HG02610 (cell line): ENCODE measurements around the gene NMRK1.
A peak's percentile ranks its signal among the peaks of the same experiment; 100 is the strongest.

Experiments used
- ATAC-seq: cut with Tn5 transposase; IDR thresholded peaks from one replicate; pipeline ENCODE4 v1.9.1; 2021; ENCODE audit warnings: mild to moderate bottlenecking, moderate library complexity; ENCODE audit not compliant: unreplicated experiment

NMRK1 gene

GRCh38 chr9:75087824-75088645 is at the start of gene NMRK1, which contains the start of gene OSTF1:
TSS of gene NMRK1 (minus strand) at chr9:75088155. CDS start at chr9:75083115, 5,040 bp downstream.
TSS of gene OSTF1 (plus strand) at chr9:75088514. CDS start at chr9:75088693, 179 bp downstream.
- ATAC-seq = peak; percentile 90

- no peak for ATAC-seq
Measured at GRCh38 chr9:75134495-75134894, 46.5 kb upstream of the NMRK1 start.

- ATAC-seq = no peak
Measured at GRCh38 chr9:75133396-75133795, 45.4 kb upstream of the NMRK1 start.

GRCh38 chr9:75132244-75132643 is 44.3 kb upstream of the NMRK1 start:
- no peak for ATAC-seq

- no peak for ATAC-seq
Measured at GRCh38 chr9:75131700-75132099, 43.7 kb upstream of the NMRK1 start.

DNA sequence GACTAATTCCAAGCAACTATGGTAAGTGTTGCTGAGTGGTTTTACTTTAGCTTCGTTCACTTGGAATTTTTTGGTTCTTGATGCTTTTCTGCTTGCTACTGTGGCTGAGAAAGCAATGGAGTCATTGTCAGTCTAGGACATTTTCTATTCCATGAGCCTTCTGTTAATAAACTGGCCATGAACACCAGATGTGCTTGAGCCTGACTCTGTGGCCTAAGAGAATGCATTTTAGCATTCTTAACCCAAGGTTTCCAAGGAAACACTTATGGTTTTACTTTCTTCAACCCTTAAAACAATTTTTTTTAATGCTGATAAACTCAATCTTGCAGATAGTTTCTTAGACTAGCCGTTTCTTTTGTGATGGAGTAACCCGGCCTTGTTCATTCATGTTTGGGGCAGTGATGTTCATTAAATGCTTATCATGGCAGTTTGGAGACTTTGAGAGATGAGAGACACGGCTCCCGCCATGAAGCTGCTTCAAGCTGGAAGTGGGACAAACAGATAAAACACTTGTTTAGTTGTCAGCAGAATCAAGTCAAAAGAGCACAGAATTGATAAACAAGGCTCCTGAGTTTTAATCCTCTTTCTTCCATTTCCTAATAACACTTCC is 42.8 kb upstream of the NMRK1 start:
- ATAC-seq = no peak

DNA sequence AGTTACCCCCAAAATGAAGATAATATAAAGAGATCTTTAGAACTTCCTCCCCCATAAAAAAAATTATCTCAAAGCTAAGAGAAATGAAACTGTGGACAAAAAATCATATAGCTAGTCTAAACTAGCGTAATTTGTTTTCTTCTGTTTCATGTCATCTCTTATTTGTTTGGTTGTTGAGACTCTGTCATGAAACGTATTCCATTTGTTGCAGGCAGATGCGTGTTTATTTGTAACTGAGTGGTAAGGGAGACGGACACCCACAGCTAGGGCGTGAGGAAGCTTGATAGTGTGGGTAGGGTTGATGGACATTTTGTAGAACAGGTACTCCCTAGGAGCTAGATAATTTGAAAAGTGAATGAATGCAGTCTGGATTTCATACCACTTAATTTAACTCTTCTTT is 42.2 kb upstream of the NMRK1 start:
- no peak for ATAC-seq

DNA sequence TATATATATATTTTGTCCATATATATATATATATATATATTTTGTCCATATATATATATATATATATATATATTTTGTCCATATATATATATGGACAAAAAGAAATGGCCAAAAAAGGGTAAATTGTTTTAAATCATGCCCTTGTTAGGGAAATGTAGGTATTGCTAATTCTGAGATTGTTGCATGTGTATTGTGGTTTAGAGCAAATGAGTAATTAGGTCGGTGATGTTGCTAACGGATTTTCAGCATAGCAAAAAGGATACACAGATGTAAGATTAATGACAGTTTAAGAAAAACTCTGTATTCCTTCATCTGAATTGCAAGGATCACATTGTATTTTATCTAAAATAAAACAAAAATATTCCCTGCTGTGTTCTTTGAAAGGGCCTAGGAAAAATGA is 40.6 kb upstream of the NMRK1 start:
- ATAC-seq = no peak

DNA sequence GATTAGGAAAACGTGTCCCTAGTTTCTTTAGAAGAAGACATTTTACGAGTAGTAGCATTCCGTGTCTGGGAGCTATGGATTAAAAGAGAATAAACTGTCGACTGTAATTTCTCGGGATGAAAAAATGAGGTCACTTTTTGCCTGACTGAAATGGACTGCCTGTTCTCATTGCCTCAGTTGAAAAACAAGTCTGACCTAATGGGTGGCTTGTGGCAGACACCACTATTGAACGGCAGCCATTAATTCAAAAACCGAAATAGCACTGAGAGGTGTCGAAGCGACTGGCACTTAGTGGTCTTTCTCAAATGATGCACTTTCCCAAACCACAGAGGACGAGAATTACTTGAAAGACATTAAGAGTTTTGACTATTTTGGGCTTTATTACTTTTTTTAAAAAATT is 35.7 kb upstream of the NMRK1 start:
- no peak for ATAC-seq

DNA sequence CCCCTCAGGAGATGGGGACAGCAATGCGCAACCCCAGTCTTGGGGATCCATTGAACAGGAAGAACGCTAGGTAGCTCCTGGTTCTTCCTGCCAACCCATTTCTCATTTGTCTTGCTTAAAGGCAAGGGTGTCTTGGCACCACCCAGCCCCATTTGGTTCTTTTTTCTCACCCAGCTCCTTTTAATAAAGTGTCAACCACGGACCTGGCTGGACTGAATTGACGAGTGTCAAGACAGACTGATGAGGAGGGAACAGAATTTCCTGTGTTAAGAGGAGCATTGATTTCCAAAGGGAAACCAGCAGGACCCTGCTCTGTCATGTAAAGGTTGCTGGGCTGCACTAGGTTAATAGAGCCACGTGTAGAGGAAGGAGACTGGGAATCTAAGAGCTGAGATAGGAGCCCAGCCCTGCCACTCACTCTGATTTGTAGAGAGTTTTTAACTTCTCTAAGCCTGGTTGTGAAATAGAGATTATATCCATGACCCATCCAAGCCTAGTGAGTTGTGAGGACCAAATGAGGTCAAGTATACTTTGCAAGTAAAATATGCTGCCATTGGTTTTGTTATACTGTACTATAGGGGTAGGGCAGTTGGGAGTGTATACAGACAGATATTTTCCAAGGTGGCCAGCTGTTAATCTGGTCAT is 34.1 kb upstream of the NMRK1 start:
- ATAC-seq = no peak

DNA sequence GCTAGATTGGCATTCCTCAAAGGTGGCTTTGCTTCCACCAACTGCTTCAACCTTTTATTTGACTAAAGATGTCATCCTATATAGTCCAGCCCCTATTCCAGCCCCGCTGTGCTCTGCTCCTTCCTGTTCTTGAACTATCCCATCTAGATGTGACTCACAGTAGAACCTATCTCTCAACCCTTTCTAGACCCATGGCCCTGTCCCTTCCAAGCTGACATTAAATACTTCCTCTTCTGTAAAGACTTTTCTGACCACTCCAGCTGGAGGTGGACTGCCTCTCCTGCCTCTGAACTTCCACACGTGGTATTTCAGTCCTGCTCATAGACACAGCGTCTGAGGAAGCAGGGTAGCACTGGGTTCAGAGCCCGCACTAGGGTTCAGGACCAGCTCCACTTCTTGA is 32.7 kb upstream of the NMRK1 start:
- ATAC-seq = no peak

DNA sequence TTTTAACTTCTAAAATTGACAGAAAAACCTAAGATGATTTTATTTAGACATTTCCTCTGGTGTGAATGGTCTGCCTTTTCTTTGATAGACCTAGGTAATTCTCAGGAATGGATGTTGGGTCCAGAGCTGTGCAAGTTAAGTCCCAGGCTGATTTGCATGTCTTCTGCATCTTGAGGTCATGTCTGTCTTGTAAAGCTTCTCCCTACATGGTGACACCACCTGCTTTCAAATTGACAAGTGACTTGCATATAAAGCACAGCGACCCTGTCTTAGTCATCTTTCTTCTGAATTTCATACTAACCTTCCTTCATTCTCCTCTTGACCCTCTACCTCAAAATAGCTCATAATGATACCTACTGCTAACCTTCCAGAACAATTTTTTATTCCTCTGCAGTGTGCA is 29.6 kb upstream of the NMRK1 start:
- peak; percentile 71 for ATAC-seq

DNA sequence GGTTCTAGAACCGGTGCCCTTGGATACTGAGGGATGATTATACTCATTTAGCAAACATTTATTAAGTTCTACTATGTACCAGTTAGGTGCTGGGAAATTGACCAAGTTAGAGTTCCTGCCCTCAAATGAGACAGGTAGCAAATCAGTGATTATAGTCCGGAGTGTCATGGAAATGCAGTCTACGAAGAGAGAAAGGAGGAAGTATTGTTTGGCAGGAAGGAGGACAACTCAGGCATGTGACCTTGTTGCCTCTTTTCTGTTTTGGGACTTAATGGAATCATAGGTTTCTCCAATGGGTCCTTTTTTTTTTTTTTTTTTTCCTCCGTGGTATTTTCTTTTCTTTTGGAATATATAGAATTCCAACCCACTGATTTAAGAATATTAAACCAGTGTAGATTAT is 28.4 kb upstream of the NMRK1 start:
- no peak for ATAC-seq

DNA sequence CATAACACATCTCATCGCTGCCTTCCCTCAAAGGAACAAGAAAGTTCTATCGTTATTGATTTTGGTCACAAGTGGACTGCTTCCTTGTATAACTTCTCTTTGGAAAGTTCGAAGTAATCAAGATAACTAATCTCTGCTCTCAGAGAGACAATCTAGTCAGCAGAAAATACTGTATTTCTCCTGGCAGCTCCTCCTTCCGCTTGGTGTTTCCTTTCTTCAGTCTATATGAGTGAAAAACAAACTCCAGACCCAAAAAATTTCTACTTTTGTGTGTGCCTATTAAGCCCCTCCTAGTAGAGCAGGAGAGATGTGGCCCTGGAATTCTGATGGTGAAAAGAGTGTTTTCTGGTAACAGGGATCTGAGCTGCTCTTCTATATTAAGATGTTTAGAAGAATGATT is 24.8 kb upstream of the NMRK1 start:
- ATAC-seq = no peak

DNA sequence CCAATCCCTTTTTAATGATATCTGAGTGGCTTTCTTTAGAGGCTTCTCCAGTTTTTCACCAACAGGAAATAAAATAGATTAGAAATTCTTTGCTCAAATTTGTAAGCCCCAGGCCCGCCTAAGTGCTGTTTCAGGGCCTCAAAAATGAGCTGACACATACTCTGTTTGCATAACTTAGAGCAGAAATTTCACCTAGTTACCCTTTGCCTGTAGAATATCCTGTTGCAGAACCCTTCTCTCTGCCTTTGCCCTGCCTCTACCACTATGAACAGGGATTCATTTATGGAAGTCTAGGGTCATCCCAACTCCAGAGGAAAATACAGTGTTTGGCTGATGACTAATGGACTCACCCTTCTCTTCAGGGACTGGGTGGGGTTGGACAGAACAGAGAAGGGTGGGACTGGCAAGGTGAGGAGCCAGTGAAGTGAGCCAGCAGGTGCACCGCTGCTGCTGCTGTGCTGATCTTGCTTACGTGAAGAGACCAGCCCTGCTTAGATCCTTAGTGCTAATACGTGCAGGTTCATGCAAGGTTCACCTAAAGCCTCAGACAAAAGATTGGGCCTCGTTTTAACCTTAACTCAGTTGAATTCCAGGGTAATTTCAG is 23.2 kb upstream of the NMRK1 start:
- ATAC-seq = no peak

DNA sequence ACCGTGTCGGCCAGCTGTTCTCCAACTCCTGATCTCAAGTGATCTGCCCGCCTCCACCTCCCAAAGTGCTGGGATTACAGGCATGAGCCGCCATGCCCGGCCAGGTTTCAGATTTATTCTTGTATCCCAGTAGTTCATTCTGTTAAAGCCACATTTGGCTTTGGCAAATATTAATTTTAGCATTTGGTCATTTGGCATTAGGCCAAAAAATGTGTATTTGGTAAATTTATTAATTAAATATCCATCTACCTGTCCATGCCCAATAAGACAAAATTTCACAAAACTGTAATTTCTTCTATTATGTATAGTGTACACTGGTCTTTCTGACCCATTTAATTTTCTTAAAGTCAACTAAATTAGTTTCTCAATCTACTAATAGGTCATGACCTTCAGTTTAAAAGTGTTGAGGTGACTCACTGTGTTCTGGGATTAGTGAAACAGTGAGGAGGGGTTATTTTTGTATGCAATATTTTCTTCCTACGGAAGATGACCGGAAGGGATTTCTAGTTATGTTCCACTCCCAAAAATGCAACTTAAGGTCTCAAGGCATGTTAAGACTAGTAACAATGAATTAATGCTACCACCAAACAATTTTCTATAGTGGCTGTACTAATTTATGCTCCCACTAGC is 21.4 kb upstream of the NMRK1 start:
- no peak for ATAC-seq

- no peak for ATAC-seq
Measured at GRCh38 chr9:75108571-75108970, 20.6 kb upstream of the NMRK1 start.

DNA sequence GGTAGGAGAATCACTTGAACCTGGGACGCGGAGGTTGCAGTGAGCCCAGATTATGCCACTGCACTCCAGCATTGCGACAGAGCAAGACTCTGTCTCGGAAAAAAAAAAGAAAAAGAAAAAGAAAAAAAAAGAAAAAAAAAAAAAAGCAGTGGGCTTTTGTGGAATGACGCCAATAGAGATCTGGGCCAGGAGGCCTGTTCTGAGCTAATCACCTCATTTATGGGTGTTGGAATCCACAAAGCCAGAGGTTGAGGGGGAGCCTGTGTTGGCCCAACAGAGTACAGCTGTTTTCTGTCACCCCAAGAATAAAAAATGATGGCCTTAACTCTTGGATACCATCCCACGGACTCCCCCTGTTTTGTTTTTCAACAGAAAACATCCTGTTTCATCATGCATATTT is 18.9 kb upstream of the NMRK1 start:
- ATAC-seq = no peak

GRCh38 chr9:75105841-75106240 is 17.9 kb upstream of the NMRK1 start:
- ATAC-seq = no peak

GRCh38 chr9:75105019-75105540 is 17.1 kb upstream of the NMRK1 start:
- ATAC-seq = no peak

DNA sequence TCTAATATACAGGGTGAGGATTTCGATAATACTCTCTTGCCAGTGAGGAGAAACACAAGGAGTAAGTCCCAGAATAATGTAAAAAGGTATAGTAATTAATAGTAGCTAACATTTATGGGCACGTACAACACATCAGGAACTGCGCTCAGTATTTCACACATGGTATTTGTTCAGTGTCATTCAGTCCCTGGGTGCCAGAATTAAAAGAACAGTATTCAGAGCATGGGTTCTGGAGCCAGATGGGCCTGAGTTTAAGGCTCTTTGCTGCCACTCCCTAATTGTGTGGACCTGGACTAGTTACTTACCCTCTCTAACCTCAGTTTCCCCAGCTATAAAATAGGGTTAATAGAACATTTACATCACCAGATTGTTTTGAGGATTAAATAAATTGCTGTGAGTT is 16.7 kb upstream of the NMRK1 start:
- ATAC-seq = no peak
